SK-N-MC (cell line): Measurements from ENCODE around the gene RIPPLY3.

Source experiments
- DNase-seq: peaks from one replicate; pipeline ENCODE4 v3.0.0-alpha.2; 2011; ENCODE audit warnings: low read depth, low spot score
- H3K27ac ChIP-seq: fragments of 200-600 bp; sonication (generic); 2 replicates; pipeline ENCODE4 v1.5.1; 2016; ENCODE audit warnings: mixed run types
- H3K36me3 ChIP-seq: fragments of 200-600 bp; sonication (generic); 2 replicates; pipeline ENCODE4 v1.6.1; 2017; ENCODE audit warnings: antibody characterized with exemption, low read length, mixed read lengths; ENCODE audit not compliant: insufficient read depth
- H3K4me3 ChIP-seq: fragments of 200-600 bp; sonication (generic); 2 replicates; pipeline ENCODE4 v1.5.1; 2016
- H3K9ac ChIP-seq: fragments of 200-600 bp; sonication (generic); 2 replicates; pipeline ENCODE4 v1.8.0; 2017; ENCODE audit warnings: mixed run types, mixed read lengths; ENCODE audit not compliant: insufficient read length
- H3K9me3 ChIP-seq: fragments of 200-600 bp; sonication (generic); 2 replicates; pipeline ENCODE4 v1.6.1; 2017; ENCODE audit warnings: low read depth, mild to moderate bottlenecking, antibody characterized with exemption, low read length, moderate library complexity, mixed read lengths
- EZH2 ChIP-seq: fragments of 200-600 bp; sonication (generic); IDR thresholded peaks from one replicate; pipeline ENCODE4 v1.6.1; 2017; ENCODE audit warnings: antibody characterized with exemption
- FOXP2 ChIP-seq: optimal IDR thresholded peaks from 2 replicates; pipeline ENCODE3; 2011; ENCODE audit warnings: mild to moderate bottlenecking, moderate library complexity; ENCODE audit not compliant: insufficient read depth; ENCODE audit errors: extremely low read length, control extremely low read depth
- POLR2AphosphoS5 ChIP-seq: IDR thresholded peaks from 2 replicates; pipeline ENCODE4 v1.6.1; 2012; ENCODE audit warnings: mild to moderate bottlenecking, low read depth, low read length, borderline replicate concordance

Gene RIPPLY3

DNA sequence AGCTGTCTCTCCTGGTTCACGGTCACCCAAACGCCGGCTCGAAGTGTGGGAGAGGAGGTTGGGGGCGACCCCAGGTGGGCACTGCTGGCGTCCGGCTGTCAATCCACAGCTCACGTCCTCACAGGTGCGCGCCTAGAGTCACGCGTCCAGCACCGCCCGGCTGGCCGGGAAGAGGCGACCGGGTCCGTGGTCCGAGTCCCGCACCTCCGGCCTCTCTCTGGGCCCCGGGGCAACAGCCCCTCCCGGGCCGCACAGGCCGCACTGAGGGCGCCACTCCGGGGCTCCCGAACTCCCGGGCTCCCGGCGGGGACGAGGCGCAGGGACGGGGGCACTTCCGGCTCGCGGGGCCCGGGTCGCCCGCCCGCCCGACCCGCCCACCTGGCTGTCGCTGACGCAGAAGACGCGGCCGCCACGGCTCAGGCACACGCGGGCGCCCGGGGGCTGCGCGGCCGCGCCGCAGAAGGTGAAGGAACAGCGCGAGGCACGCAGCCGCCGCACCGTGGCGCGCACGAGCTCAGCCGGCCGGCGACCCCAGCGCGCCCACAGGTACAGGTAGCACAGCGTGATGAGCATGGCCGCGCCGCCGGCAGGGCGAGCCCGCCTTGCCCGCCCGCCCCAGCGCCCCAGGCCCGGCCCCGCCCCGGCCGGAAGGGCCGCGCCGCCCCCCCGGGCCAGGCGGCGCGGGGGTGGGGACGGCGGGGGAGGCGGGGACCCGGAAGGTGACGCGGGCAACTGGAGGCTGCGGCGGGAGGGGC, 40.3 kb upstream of the RIPPLY3 start, which contains the start of gene HLCS:
Gene HLCS, minus strand, starts transcription at position 604 of the 755 bp plus-strand sequence. Its CDS starts 31 bp downstream, at position 573.
- DNase-seq = no peak
- H3K9ac ChIP-seq = peak within 1 kb of the TSS; percentile 64
- no peaks in the 10 kb centered on the region for H3K9me3 ChIP-seq
- H3K4me3 ChIP-seq = peak within 1 kb of the TSS; percentile 77
- no peak for TF ChIP-seq EZH2
- TF ChIP-seq FOXP2 = no peak
- TF ChIP-seq POLR2AphosphoS5 = no peak
- 0 out of 2 replicates have a peak within 1 kb of the TSS, but pooled peaks have one; percentile 13 for H3K27ac ChIP-seq
- no peaks in the 10 kb centered on the region for H3K36me3 ChIP-seq

DNA sequence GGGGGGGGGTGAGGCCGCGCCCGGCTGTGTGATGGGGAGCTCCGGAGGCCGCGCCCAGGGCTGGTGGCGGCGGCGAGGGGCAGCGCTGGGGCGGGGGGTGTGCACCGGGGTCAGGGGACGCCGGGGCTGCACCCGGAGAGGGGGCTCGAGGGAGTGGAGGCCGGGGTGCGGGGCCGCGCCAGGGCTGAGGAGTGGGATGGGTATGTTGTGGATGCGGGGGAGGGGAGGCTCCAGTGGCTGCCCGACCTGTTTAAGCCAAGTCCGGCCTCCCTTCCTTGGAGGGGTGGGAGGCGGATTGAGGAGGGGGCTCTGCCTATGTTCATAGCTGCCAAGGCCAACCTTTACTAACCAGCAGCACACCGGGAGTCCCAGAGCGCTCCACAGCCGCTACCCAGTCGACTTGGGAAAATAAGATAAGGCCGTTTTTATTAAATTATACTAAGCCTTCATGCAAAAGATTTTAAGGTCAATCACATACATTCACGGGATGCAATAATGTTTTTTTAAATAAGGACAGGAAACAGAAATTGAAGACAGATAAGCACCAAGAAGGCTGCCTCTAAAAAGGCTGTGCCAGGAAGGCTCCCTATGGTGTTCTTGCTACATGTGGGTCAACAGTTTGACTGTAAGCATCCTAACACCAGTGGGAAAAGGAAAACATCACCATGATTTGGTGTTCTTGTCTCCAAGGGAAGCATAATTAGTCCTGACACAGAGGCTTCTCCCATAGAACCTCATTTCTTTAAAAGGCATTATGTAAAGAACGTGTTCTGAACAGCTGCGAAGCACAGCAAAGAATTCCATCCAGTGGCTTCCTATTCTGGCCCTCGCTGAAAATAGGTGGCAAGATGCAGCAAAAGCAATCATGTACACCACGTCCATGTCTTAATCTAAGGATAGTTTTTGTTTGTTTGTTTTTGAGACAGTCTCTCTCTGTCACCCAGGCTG, 39.4 kb upstream of the RIPPLY3 start:
- no peak overlapping the region for H3K9ac ChIP-seq
- peak; percentile 18 for DNase-seq
- no peaks in the 10 kb centered on the region for H3K36me3 ChIP-seq
- H3K9me3 ChIP-seq = no peaks in the 10 kb centered on the region
- TF ChIP-seq FOXP2 = no peak
- no peak for TF ChIP-seq EZH2
- TF ChIP-seq POLR2AphosphoS5 = no peak
- H3K4me3 ChIP-seq = peak overlapping the region; percentile 77
- 0 out of 2 replicates have a peak overlapping the region, but pooled peaks have one; percentile 13 for H3K27ac ChIP-seq

DNA sequence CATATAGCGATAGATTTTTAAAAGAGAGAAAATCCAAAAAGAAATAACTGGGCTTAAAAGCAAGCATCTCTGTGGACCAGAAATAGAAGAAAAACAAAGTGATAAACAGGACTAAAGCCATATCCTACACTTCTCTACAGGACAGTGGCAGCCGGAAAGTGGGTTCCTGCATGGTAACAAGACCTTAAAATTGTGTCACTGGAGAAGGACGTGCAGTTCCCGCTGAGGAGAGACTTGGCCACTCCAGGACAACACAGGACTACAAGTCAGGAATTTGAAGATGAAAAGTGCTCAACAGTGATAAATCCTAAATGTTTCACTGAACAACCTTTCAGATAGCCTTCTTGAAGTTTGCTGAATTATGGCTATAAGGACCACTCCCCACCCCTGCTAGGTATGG, 38.1 kb upstream of the RIPPLY3 start:
- Histone ChIP-seq H3K9me3 (no peaks in the 10 kb centered on the region), H3K4me3 (no peak overlapping the region), H3K9ac (no peak overlapping the region), H3K27ac (no peak overlapping the region), H3K36me3 (no peaks in the 10 kb centered on the region)
- DNase-seq = no peak
- TF ChIP-seq POLR2AphosphoS5 (no peak), EZH2 (no peak)

DNA sequence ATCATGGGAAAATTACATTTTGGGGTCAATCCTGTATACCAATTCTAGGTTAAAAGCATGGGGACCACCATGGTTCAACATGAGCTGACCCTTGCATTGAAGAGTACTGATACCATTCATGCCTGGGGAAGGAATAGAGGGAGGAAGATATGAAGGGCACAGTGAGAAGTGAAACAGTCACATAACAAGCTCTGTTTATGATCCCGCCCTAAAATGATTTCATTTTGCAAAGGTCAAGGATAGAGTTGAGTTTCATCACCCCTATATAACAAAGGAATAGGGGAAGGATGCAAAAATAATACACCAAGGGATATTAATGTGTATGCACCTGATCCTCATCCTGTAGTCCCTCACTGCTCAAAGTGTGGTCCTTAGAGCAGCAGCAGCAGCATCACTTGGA, 37.5 kb upstream of the RIPPLY3 start:
- no peak for DNase-seq
- H3K9me3 ChIP-seq = no peaks in the 10 kb centered on the region
- H3K36me3 ChIP-seq = no peaks in the 10 kb centered on the region
- no peak overlapping the region for H3K4me3 ChIP-seq
- TF ChIP-seq POLR2AphosphoS5 (no peak), EZH2 (no peak), FOXP2 (no peak)
- no peak overlapping the region for H3K27ac ChIP-seq
- H3K9ac ChIP-seq = no peak overlapping the region

DNA sequence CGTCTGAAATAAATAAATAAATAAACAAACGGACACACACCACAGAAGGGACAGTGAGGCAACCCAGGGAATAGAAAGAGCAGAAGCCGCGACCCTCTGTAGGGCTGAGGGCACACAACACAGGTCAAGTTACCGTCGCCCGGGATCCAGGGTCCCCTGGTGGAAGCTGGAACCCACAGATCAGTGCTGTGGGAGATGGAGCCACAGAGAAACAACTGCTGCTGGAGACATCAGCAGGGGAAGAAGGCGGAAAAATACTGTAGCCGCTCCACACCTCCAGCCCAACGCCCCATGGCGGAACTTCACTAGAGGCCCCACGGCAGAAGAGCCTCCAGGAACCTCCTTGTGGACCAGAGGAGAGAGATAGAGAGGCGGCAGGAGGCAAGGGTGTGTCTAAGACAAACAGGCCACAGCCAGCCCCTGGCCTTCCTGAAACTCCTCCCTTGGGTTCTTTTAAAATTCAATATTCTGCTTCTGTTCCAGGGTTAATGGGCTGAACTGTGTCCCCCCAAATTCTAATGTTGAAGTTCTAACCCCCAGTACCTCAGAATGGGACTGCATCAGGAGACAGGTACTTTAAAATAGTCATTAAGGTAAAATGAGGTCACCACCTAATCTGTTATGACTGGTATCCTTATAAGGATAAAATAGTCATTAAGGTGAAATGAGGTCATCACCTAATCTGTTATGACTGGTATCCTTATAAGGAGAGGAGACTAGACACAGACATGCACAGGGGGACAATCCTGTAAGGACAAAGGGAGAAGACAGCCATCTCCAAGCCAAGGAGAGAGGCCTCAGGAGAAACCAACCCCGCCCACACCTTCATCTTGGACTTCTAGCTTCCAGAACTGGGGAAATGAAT, 32.3 kb upstream of the RIPPLY3 start:
- Histone ChIP-seq H3K27ac (no peak overlapping the region), H3K9me3 (no peaks in the 10 kb centered on the region), H3K9ac (no peak overlapping the region), H3K4me3 (no peak overlapping the region), H3K36me3 (no peaks in the 10 kb centered on the region)
- TF ChIP-seq POLR2AphosphoS5 (no peak), FOXP2 (no peak), EZH2 (no peak)
- no peak for DNase-seq

DNA sequence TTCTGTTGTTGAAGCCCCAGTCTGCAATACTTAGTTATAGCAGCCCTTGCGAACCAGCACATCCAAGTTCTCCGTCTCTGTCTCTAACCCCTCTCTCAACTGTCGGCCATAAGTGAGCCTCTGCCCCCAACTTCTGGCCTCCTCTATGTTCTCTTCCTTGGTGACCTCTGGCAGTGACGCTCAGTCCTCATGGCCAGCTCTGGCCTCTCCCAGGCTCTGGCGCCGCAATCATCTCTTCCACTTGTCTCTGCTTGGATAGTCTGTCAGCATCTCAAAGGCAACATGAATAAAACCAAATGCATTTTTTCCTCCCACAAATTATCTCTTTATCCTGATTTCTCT, 31.7 kb upstream of the RIPPLY3 start:
- Histone ChIP-seq H3K36me3 (no peaks in the 10 kb centered on the region), H3K9ac (no peak overlapping the region)
- TF ChIP-seq EZH2 (no peak), POLR2AphosphoS5 (no peak), FOXP2 (no peak)

DNA sequence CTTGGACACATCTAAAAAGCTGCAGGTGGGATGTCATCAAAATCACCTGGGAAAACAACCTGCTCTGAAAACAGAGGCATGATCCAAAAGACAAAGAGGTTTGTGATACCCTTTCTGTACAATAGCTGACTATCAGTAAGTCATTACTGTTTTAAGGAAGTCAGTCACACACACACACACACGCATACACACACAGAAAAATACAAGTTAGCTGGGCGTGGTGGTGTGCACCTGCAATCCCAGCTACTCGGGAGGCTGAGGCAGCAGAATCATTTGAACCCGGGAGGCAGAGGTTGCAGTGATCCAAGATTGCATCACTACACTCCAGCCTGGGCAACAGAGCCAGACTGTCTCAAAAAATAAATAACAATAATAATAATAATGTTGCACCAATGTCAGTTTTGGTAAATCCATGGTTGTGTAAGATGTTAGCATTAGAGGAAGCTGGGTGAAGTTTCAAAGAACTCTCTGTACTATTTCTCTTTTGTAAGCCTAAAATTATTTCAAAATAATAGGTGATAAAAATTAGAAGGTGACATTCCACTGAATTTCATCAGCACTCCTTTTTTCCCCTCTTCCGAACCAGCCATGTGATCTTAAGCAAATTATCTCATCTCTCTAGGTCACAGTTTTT, 30.2 kb upstream of the RIPPLY3 start:
- H3K36me3 ChIP-seq = no peaks in the 10 kb centered on the region

More for the DNA sequence above, 31.7 kb upstream of the RIPPLY3 start:
- Histone ChIP-seq H3K9me3 (no peaks in the 10 kb centered on the region), H3K27ac (no peak overlapping the region), H3K4me3 (no peak overlapping the region)
- no peak for DNase-seq

More for the DNA sequence above, 30.2 kb upstream of the RIPPLY3 start:
- H3K9ac ChIP-seq = no peak overlapping the region
- no peak overlapping the region for H3K27ac ChIP-seq
- no peak for DNase-seq
- H3K4me3 ChIP-seq = no peak overlapping the region
- H3K9me3 ChIP-seq = no peaks in the 10 kb centered on the region
- TF ChIP-seq FOXP2 (no peak), POLR2AphosphoS5 (no peak), EZH2 (no peak)
